Adrenal gland (tissue), 5 donors: ENCODE results near the gene CEP76.

Source experiments
- CTCF ChIP-seq, 6 experiments: fragments of 450-650 bp in 4 of 6; fragments of 200-600 bp in 2 of 6; sonication (generic) in 1 of 6; IDR thresholded peaks; 1 replicate in 5 of 6; 2 replicates in 1 of 6; pipeline versions ENCODE4 v1.5.1 to v1.8.0; 2016 to 2021; ENCODE audit warnings: antibody characterized with exemption in 6 of 6, mild to moderate bottlenecking in 2 of 6, moderate library complexity in 1 of 6
- POLR2A ChIP-seq, 2 donors: fragments of 450-650 bp; IDR thresholded peaks; one replicate each; pipeline ENCODE4 v1.6.1; 2017; ENCODE audit warnings: antibody characterized with exemption in 2 of 2, mild to moderate bottlenecking in 2 of 2, moderate library complexity in 1 of 2
- donor health status: DM: no; HTN: no; CAD: no.

DNA sequence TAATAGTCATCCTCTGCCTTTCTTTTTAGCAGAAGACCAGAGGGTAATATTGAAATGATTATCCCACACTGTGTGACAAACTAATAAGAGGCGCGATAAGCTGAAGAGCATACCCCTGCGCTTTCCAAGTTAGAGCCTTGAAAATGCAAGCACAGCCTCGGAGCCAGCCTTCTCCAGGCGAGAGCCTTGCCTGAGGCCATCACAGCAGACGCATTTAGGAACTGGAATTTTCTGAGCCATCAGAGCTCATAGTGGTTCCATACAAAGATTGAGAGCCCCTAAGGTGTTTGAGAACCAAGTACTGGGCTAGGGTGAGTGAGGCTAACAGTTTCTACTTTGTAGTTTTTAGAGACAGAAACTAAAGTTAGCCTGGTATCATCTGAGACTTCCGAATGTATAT lies 20.2 kb upstream of the CEP76 start:
- TF ChIP-seq CTCF (IDR thresholded peaks at IDR 0.05) (no peak), POLR2A (IDR thresholded peaks at IDR 0.05) (no peak)
